HUES64 (cell line): Measurements from ENCODE around the gene EDN2.

Source experiments
- H3K27ac ChIP-seq: 2 replicates; pipeline ENCODE4 v1.7.0; 2013; ENCODE audit warnings: low read depth, low read length, inconsistent platforms
- H3K27me3 ChIP-seq: 2 replicates; pipeline ENCODE4 v1.6.1; 2013; ENCODE audit warnings: mild to moderate bottlenecking, low read length; ENCODE audit not compliant: insufficient read depth
- H3K36me3 ChIP-seq: 2 replicates; pipeline ENCODE4 v1.6.1; 2013; ENCODE audit warnings: mild to moderate bottlenecking, low read length; ENCODE audit not compliant: insufficient read depth
- H3K4me1 ChIP-seq: 2 replicates; pipeline ENCODE4 v1.6.1; 2013; ENCODE audit warnings: mild to moderate bottlenecking, low read length, moderate library complexity; ENCODE audit not compliant: insufficient read depth
- H3K4me3 ChIP-seq: 2 replicates; pipeline ENCODE4 v1.5.1; 2013; ENCODE audit warnings: mild to moderate bottlenecking, low read length, moderate library complexity
- H3K9ac ChIP-seq: 2 replicates; pipeline ENCODE4 v1.6.1; 2013; ENCODE audit warnings: mild to moderate bottlenecking, low read depth, low read length
- H3K9me3 ChIP-seq: 2 replicates; pipeline ENCODE4 v1.6.1; 2013; ENCODE audit warnings: low read depth, low read length; ENCODE audit not compliant: insufficient read depth
- WGBS: fragments of 150-250, 120-280 bp; methylation state at CpG from one replicate; pipeline ENCODE4 v1.1.7; 2013; ENCODE audit warnings: missing lambda C conversion rate; 5-methylcytosine and 5-hydroxymethylcytosine counted together

EDN2 gene

DNA sequence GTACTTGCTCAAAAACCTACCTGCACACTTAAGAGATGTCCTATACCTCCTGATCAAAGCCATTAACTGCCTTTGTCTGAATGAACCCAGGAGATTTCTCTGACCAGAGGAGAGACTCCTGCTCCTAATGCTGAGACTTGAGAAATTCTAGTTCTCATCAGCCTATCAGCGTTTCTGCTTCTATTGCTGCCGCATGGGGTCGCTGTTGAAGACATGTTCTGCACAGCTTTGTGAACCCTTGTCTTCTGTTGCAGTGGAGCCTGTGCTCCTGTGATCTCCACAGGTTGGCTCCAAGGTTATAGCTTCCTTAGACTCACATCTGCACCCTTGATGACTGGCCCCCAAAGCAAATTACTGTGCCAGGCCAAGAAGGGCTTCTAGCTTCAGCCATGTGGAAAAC is 40.2 kb downstream of the EDN2 start:
- Histone ChIP-seq H3K27me3 (no peaks in the 10 kb centered on the region), H3K4me3 (no peak overlapping the region), H3K9ac (no peak overlapping the region), H3K4me1 (no peaks in the 10 kb centered on the region), H3K27ac (no peak overlapping the region), H3K36me3 (no peaks in the 10 kb centered on the region), H3K9me3 (peaks cover 18% of the 10 kb centered on the region)
- 60% methylated on average over 3 of the region's 3 CpGs for WGBS

- 79% methylated on average over 7 of the region's 7 CpGs for WGBS
- Histone ChIP-seq H3K9ac (no peak overlapping the region), H3K9me3 (peaks cover 18% of the 10 kb centered on the region), H3K27ac (no peak overlapping the region), H3K4me1 (no peaks in the 10 kb centered on the region), H3K27me3 (no peaks in the 10 kb centered on the region), H3K36me3 (no peaks in the 10 kb centered on the region), H3K4me3 (no peak overlapping the region)
Measured at GRCh38 chr1:41442697-41443251, 41.7 kb downstream of the EDN2 start.

DNA sequence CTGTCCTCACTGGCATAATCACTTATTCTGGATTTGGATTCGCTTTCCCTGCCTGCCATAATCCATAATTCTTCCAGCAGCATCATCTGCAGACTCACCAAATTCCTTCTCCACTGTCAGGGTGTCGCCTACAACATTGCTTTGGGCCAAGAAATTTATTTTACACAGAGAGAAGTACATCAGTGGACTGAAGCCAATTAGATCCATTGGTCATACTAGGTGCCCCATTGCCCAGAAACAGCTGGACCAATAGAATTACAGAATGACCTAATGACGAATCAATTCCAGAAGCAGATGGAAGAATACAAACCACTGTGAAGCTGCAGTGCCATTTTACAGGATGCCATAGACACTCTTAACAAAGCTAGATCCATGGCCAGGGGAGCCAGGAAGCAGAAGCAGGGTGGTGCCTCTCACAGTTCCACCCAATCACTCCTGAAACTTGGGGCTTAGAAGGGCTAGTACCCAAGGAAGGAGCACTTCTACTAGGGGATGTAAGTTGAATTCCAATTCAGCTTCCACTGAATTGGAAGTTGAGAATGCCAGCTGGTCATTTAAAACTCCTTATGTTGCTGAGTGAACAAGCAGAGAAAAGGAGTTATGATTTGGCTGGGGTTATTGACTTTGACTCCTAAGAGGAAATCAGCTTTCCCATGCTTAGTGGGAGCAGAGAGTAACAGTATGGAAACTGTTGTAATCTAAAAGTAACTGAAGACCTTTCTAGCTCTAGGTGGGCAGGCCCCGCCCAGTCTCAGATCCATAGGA is 44.0 kb downstream of the EDN2 start:
- Histone ChIP-seq H3K9ac (no peak overlapping the region), H3K27me3 (no peaks in the 10 kb centered on the region), H3K36me3 (no peaks in the 10 kb centered on the region), H3K27ac (no peak overlapping the region), H3K9me3 (peaks cover 15% of the 10 kb centered on the region), H3K4me1 (peaks cover 17% of the 10 kb centered on the region), H3K4me3 (no peak overlapping the region)
- 90% methylated on average over 4 of the region's 4 CpGs for WGBS

DNA sequence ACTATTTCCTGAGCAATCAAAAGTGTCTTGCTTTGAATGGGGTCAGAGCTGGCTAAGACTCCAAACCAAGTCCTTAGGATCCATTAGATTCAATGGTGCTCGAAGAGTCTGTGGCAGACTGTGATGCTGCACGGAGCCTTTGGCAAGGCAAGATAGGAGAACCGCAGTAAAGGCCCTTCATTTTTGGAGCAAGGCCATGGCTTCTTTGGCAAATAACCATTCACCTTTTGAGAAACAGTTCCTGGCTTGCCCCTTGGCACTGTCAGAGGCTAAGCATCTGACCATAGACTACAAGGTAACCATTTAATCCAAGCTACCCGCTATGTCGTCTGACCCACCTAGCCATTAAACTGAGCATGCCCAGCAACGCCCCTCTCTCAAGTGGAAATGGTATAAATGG is 45.2 kb downstream of the EDN2 start:
- no peak overlapping the region for H3K9ac ChIP-seq
- H3K27me3 ChIP-seq: no peaks in the 10 kb centered on the region
- H3K9me3 ChIP-seq: peaks cover 4% of the 10 kb centered on the region
- H3K4me3 ChIP-seq: no peak overlapping the region
- 87% methylated on average over 6 of the region's 6 CpGs for WGBS
- no peaks in the 10 kb centered on the region for H3K36me3 ChIP-seq
- no peak overlapping the region for H3K27ac ChIP-seq
- peaks cover 21% of the 10 kb centered on the region for H3K4me1 ChIP-seq

GRCh38 chr1:41438711-41439110 is 45.8 kb downstream of the EDN2 start:
- no peaks in the 10 kb centered on the region for H3K36me3 ChIP-seq
- no peaks in the 10 kb centered on the region for H3K27me3 ChIP-seq
- H3K4me1 ChIP-seq: peaks cover 21% of the 10 kb centered on the region
- no peak overlapping the region for H3K9ac ChIP-seq
- no peaks in the 10 kb centered on the region for H3K9me3 ChIP-seq
- no peak overlapping the region for H3K27ac ChIP-seq
- 100% methylated on average over 1 of the region's 1 CpG for WGBS
- no peak overlapping the region for H3K4me3 ChIP-seq

- no peaks in the 10 kb centered on the region for H3K9me3 ChIP-seq
- peaks cover 21% of the 10 kb centered on the region for H3K4me1 ChIP-seq
- WGBS: 85% methylated on average over 3 of the region's 3 CpGs
- H3K4me3 ChIP-seq: no peak overlapping the region
- H3K9ac ChIP-seq: no peak overlapping the region
- H3K27ac ChIP-seq: no peak overlapping the region
- no peaks in the 10 kb centered on the region for H3K27me3 ChIP-seq
- H3K36me3 ChIP-seq: no peaks in the 10 kb centered on the region
Measured at GRCh38 chr1:41437011-41437355, 47.5 kb downstream of the EDN2 start.

DNA sequence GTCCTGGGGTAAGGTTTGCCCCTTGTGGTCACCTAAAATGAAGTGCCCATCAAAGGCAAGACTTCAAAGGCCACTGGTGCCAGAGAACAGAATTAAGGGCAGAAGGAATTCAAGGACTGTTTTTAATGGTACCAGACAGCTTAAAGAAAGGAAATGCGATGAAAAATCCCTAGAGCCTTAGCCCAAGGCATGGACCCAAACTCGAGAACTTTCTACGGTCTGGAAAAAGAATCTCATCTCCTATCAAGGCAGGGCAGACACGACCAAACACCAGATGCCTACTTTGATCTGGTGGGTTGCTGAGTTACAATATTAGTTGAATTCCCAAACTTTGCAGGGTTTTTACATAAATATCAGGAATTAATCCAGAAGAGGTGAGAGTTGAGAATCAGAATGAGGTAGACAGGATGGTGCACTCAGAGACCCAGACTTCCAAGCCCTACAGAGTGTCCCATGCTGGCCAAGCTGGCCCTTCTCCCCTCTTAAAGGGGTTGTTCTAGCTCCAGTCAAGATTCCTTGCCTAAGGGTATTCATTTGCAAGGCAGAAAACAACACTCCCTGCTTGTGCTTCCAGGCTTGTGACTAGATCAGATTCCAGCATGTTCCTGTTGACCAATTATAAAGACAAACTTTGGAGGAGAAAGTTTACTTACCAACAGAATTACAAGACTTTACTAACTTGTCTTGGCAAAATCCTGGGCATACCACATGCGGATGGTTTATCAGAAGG is 48.0 kb downstream of the EDN2 start:
- 82% methylated on average over 5 of the region's 5 CpGs for WGBS
- H3K36me3 ChIP-seq: no peaks in the 10 kb centered on the region
- H3K9ac ChIP-seq: no peak overlapping the region
- H3K4me1 ChIP-seq: peaks cover 21% of the 10 kb centered on the region
- H3K27me3 ChIP-seq: no peaks in the 10 kb centered on the region
- no peaks in the 10 kb centered on the region for H3K9me3 ChIP-seq
- no peak overlapping the region for H3K4me3 ChIP-seq
- no peak overlapping the region for H3K27ac ChIP-seq

DNA sequence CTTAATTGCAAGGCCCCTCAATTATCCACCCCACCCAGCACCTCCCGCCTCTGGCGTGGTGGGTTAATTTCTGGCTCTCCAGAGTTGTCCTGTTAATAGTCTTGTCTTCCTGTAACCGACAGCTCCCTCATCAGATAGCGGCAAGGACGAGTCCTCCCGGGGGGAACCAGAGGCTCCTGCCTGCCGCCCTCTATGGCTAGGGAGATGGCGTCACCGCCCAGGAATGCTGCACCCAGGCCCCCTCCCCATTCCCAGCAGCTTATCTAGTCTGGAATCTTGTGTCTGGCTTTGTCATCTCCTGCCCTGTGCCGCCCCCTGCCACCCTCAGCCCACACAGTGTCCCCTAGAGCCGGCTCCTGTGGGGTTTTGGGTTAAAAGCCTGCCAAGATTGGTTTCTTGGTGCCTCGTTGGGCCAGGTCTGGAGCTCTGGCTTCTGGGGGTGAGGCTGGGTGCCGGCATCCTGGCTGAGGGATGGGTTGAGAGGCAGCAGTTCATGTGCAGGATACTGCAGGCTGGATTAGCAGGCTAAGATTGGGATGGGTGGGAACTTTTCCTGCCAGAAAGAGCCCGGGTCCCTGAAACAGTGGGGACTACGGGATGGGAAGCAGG is 48.8 kb downstream of the EDN2 start:
- no peaks in the 10 kb centered on the region for H3K27me3 ChIP-seq
- H3K36me3 ChIP-seq: no peaks in the 10 kb centered on the region
- H3K9ac ChIP-seq: peak overlapping the region; percentile 34; the same call in 1 of the 2 replicates
- H3K27ac ChIP-seq: peak overlapping the region; percentile 48
- H3K9me3 ChIP-seq: no peaks in the 10 kb centered on the region
- 30% methylated on average over 15 of the region's 15 CpGs for WGBS
- H3K4me3 ChIP-seq: no peak overlapping the region
- peaks cover 21% of the 10 kb centered on the region for H3K4me1 ChIP-seq

DNA sequence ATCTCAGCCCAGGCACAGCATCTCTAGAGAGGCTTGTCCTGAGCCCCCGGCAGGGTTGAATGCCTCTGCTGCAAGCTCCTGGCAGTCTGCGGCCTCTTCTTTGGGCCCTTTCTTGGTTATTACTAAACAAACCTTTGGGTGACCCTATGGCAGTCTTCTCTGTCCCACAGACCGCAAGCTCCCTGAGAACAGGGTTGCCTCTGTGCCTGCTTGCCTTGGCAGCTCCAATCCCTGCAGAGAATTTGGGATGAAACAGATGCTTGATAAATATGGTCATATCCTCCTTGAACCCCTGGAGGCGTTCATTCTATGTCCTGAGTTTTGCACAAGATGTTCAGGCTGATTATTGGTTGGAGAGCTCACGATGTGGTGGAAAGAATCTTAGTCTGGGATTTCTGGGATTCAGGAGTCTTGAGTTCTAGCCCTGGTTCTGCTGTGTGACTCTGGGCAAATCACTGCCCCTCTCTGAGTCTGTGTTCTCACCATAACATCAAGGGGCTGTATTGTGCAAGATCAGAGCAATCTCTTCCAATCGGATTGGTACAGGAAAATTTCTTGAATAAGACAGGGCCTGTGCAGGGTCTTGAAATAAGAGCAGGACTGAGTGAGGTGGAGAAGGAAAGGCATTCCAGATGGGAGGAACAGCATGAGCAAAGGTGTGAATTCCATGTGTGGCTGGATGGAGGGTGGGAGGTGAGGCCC is 49.6 kb downstream of the EDN2 start:
- no peak overlapping the region for H3K27ac ChIP-seq
- WGBS: 83% methylated on average over 6 of the region's 6 CpGs

DNA sequence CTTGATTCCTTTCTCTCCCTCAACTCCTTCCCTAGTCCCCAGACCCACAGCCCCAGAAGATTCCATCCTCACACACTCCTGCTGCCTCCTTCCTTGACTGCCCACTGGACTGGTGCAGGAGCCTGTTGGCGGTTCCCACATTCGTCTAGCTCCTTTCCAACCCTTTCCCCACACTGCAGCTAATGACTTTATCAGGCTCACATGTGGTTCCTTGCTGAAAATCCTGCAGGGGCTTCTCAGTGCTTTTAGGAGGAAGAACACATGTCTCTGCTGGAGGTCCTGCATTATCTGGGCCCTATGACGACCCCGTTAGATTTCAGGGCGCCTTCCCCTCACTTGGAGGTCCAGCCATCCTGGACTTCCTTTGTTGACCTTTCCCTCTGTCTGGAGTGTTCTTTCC is 50.2 kb downstream of the EDN2 start:
- H3K9me3 ChIP-seq: no peaks in the 10 kb centered on the region
- H3K27ac ChIP-seq: no peak overlapping the region
- WGBS: 83% methylated on average over 5 of the region's 5 CpGs
- H3K9ac ChIP-seq: no peak overlapping the region
- no peaks in the 10 kb centered on the region for H3K36me3 ChIP-seq
- peaks cover 21% of the 10 kb centered on the region for H3K4me1 ChIP-seq
- H3K27me3 ChIP-seq: no peaks in the 10 kb centered on the region
- H3K4me3 ChIP-seq: no peak overlapping the region

More for the DNA sequence above, 49.6 kb downstream of the EDN2 start:
- H3K4me1 ChIP-seq: peaks cover 21% of the 10 kb centered on the region
- H3K36me3 ChIP-seq: no peaks in the 10 kb centered on the region
- H3K9ac ChIP-seq: no peak overlapping the region
- H3K9me3 ChIP-seq: no peaks in the 10 kb centered on the region
- no peak overlapping the region for H3K4me3 ChIP-seq
- H3K27me3 ChIP-seq: no peaks in the 10 kb centered on the region

DNA sequence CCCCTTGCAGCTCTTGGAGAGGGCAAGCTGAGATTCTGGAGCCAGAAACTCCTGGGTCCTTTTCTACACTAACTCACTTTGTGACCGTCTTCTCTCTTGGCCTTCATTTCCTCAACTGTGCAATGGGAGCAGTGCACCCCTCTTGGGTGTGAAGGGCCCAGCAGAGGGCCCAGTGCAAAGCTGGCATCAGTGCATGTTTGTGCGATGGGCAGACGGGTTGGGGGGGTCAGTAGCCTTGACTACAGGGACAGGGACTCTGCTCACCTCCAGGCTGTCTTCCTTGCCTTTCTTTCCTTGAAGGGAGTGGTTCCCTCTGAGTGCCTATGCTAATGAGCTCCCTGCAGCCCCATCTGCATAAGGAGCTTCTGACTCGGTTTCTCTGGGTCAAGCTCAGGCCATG is 51.0 kb downstream of the EDN2 start:
- H3K9ac ChIP-seq: no peak overlapping the region
- H3K4me1 ChIP-seq: peaks cover 21% of the 10 kb centered on the region
- no peak overlapping the region for H3K27ac ChIP-seq

More for the DNA sequence above, 51.0 kb downstream of the EDN2 start:
- WGBS: 70% methylated on average over 4 of the region's 4 CpGs
- Histone ChIP-seq H3K36me3 (no peaks in the 10 kb centered on the region), H3K4me3 (no peak overlapping the region), H3K27me3 (no peaks in the 10 kb centered on the region), H3K9me3 (no peaks in the 10 kb centered on the region)
